GM12878 (cell line): Measurements from ENCODE around the gene CTSA. TPM values are rescaled to one million over a fixed set of nuclear protein-coding genes. Genes with fewer than 3 reads are reported as not detected.

Experiments used
- ATAC-seq: fragments of 200-7000 bp; cut with Tn5 transposase; 3 replicates; pipeline ENCODE4 v1.9.1; 2020; ENCODE audit warnings: mild to moderate bottlenecking, moderate library complexity
- BruUV-seq: library from RNA; stranded (reverse); fragments of 400-500 nt; replicated peaks from 2 replicates; lab custom pipeline; 2021; lab: Mats Ljungman, UMichigan
- CTCF ChIA-PET: fragments of 300-600 bp; sonication (Branson Sonifier 250); formaldehyde crosslinking; extraction: SDS; loops from one replicate; lab custom pipeline; 2021; ENCODE audit warnings: inconsistent platforms; lab: Yijun Ruan, JAX
- POLR2A ChIA-PET: fragments of 350-600 bp; formaldehyde crosslinking; extraction: SDS; loops from one replicate; lab custom pipeline; 2021; ENCODE audit warnings: inconsistent platforms; lab: Charles Lee
- RAD21 ChIA-PET: fragments of 300-600 bp; sonication (Branson Sonifier 250); formaldehyde crosslinking; loops from one replicate; lab custom pipeline; 2023; ENCODE audit warnings: antibody characterized with exemption; ENCODE audit not compliant: unreplicated experiment; lab: Charles Lee
- SMC1A ChIA-PET: fragments of 300-600 bp; sonication (Branson Sonifier 250); formaldehyde crosslinking; loops from one replicate; lab custom pipeline; 2023; ENCODE audit not compliant: unreplicated experiment, uncharacterized antibody; lab: Charles Lee
- DNase-seq: peaks from one replicate; pipeline ENCODE4 v3.0.0-alpha.2; 2011; ENCODE audit warnings: low read depth, low spot score
- FAIRE-seq: peaks from 3 replicates; lab custom pipeline; 2011; peaks lifted over from hg19 to GRCh38; lab: Jason Lieb, UNC
- H2AFZ ChIP-seq: 2 replicates; pipeline ENCODE4 v1.6.0; 2011; ENCODE audit warnings: low read depth, low read length, control low read depth; ENCODE audit not compliant: control insufficient read depth
- H3K27ac ChIP-seq: 2 replicates; pipeline ENCODE4 v1.5.1; 2011; ENCODE audit warnings: control low read depth; ENCODE audit not compliant: control insufficient read depth, insufficient read depth
- H3K27me3 ChIP-seq, 2 experiments: replicated peaks in 1 of 2; 2 replicates each; pipeline versions ENCODE4 v1.6.0 to v1.6.1; 2011; ENCODE audit warnings: low read length in 1 of 2; ENCODE audit not compliant: control insufficient read depth in 2 of 2, insufficient read depth in 2 of 2
- H3K36me3 ChIP-seq, 2 experiments: 2 replicates each; pipeline ENCODE4 v1.5.1; 2011; ENCODE audit warnings: low read length in 1 of 2; ENCODE audit not compliant: control insufficient read depth in 2 of 2, insufficient read depth in 2 of 2
- H3K4me1 ChIP-seq: 2 replicates; pipeline ENCODE4 v1.6.1; 2011; ENCODE audit warnings: mild to moderate bottlenecking, low read length, moderate library complexity, mixed read lengths; ENCODE audit not compliant: control insufficient read depth, insufficient read depth
- H3K4me2 ChIP-seq: 2 replicates; pipeline ENCODE4 v1.6.0; 2011; ENCODE audit warnings: control low read depth; ENCODE audit not compliant: control insufficient read depth, insufficient read depth
- H3K4me3 ChIP-seq: fragments of 200-600 bp; sonication (generic); 2 replicates; pipeline ENCODE4 v1.5.1; 2016
- H3K79me2 ChIP-seq: 2 replicates; pipeline ENCODE4 v1.6.0; 2011; ENCODE audit warnings: low read length; ENCODE audit not compliant: control insufficient read depth, insufficient read depth
- H3K9ac ChIP-seq: 2 replicates; pipeline ENCODE4 v1.8.0; 2011; ENCODE audit warnings: low read length, control low read depth, mixed read lengths; ENCODE audit not compliant: control insufficient read depth, insufficient read depth
- H3K9me3 ChIP-seq: replicated peaks from 3 replicates; pipeline ENCODE4 v1.5.1; 2011; ENCODE audit warnings: mild to moderate bottlenecking, low read length; ENCODE audit not compliant: control insufficient read depth, insufficient read depth
- H4K20me1 ChIP-seq: 2 replicates; pipeline ENCODE4 v1.6.0; 2011; ENCODE audit not compliant: control insufficient read depth, insufficient read depth
- CHD1 ChIP-seq: IDR thresholded peaks from 2 replicates; pipeline ENCODE4 v1.6.1; 2012; ENCODE audit warnings: low read depth, low read length, improper control_type of control experiment
- IKZF2 ChIP-seq, 2 experiments: fragments of 450-650 bp; IDR thresholded peaks; 2 replicates each; pipeline ENCODE4 v1.6.1; 2017; ENCODE audit warnings: mild to moderate bottlenecking in 2 of 2, moderate library complexity in 2 of 2
- MTA3 ChIP-seq: IDR thresholded peaks from 2 replicates; pipeline ENCODE4 v1.6.1; 2012; ENCODE audit warnings: low read length, inconsistent platforms, borderline replicate concordance
- NR2C2 ChIP-seq: IDR thresholded peaks from 2 replicates; pipeline ENCODE4 v1.6.1; 2011; ENCODE audit warnings: borderline replicate concordance, low read depth; ENCODE audit not compliant: control insufficient read depth, insufficient read length
- POLR2AphosphoS5 ChIP-seq: IDR thresholded peaks from 2 replicates; pipeline ENCODE4 v1.6.1; 2011; ENCODE audit warnings: mild to moderate bottlenecking, low read length, inconsistent platforms
- POU2F2 ChIP-seq: IDR thresholded peaks from 3 replicates; pipeline ENCODE4 v1.6.1; 2011; ENCODE audit warnings: low read depth, mild to moderate bottlenecking, low read length, borderline replicate concordance
- RAD51 ChIP-seq: fragments of 450-650 bp; IDR thresholded peaks from 2 replicates; pipeline ENCODE4 v1.6.1; 2016; ENCODE audit warnings: moderate library complexity, mild to moderate bottlenecking, inconsistent platforms
- SMC3 ChIP-seq: IDR thresholded peaks from 2 replicates; pipeline ENCODE4 v1.6.1; 2011; ENCODE audit warnings: low read length, improper control_type of control experiment, borderline replicate concordance
- TCF3 ChIP-seq: IDR thresholded peaks from 2 replicates; pipeline ENCODE4 v1.6.1; 2012; ENCODE audit warnings: low read depth, mild to moderate bottlenecking, low read length, borderline replicate concordance; ENCODE audit not compliant: insufficient read depth
- ZBED1 ChIP-seq: IDR thresholded peaks from 2 replicates; pipeline ENCODE4 v1.6.1; 2016; ENCODE audit warnings: borderline replicate concordance
- WGBS: methylation state at CpG from one replicate; pipeline ENCODE4 v1.1.6; 2016; ENCODE audit warnings: low lambda C conversion rate; ENCODE audit not compliant: insufficient replicate concordance, insufficient coverage; ENCODE audit errors: missing lambda C conversion rate; 5-methylcytosine and 5-hydroxymethylcytosine counted together
- in situ Hi-C: fragments of 300-500 bp; cut with MboI; formaldehyde crosslinking; loops from 9 replicates; pipeline ENCODE4 v1.14.3; 2018; ENCODE audit warnings: mixed read lengths
- intact Hi-C: fragments of 100-400 bp; cut with micrococcal nuclease; formaldehyde crosslinking; loops from one replicate; pipeline ENCODE4 v1.14.2; 2022; ENCODE audit not compliant: unreplicated experiment
- polyA plus RNA-seq, 11 experiments: library from polyadenylated mRNA; depleted of rRNA in 4 of 11; unstranded in 6 of 11; stranded (reverse) in 5 of 11; fragments of >200 nt; fragmentation: Nextera tagmentation in 4 of 11; fragmentation: Illumina TruSeq in 1 of 11; extraction: Ambion mirVana in 4 of 11; extraction: Trizol in 1 of 11; gene quantifications; 1 replicate in 1 of 11; 2 replicates in 10 of 11; pipeline versions ENCODE4 v1.2.1 to v1.2.3, GENCODE V29; 2011 to 2016; ENCODE audit warnings: inconsistent platforms in 2 of 11, missing spikeins in 2 of 11, low read depth in 1 of 11
- total RNA-seq, 4 experiments: library from RNA; depleted of rRNA in 3 of 4; stranded (reverse); fragments of >200 nt in 3 of 4; fragmentation: Illumina TruSeq in 1 of 4; extraction: Trizol in 1 of 4; gene quantifications; 2 replicates each; pipeline versions ENCODE4 v1.2.1 to v1.2.3, GENCODE V29; 2013 to 2021
- TF ChIP-seq, protein P1 (sequence below): IDR thresholded peaks from 2 replicates; pipeline ENCODE4 v1.6.1; 2012; ENCODE audit warnings: mild to moderate bottlenecking, low read depth, low read length
- TF ChIP-seq, protein P2 (sequence below): fragments of 450-650 bp; IDR thresholded peaks from 2 replicates; pipeline ENCODE4 v1.6.1; 2017; ENCODE audit warnings: mild to moderate bottlenecking
- TF ChIP-seq, protein P3 (sequence below): fragments of 150-350 bp; IDR thresholded peaks from 2 replicates; pipeline ENCODE4 v1.6.1; 2016; ENCODE audit warnings: low read depth, low read length

CTSA gene
- total and polyA plus RNA-seq, 10 of the 15 experiments (the other 5 are each of a cell fraction or from before 2014, with no cell fraction given) = 7.1 to 67.0 (median 36.2) TPM

DNA sequence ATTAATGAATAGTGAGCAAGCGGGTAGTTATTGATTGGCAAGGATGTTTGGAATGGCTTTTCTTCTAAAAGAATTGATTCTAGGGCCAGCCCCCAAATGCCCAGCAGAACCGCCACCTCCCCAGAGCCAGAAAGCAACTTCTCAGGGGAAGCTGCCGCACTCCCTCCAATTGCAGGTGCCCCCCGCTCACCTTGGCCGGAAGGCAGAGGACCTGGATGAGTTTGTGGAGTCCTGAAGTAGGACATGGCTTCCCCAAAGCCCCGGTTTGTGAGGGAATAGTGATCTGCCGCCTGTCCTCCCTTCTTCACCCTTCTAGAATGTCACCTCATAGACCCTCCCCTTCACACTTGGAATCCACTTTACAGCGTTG is 3.8 kb upstream of the CTSA start, which contains the start of gene SPATA25:
Gene SPATA25 (minus strand): TSS at position 277 of the 370 bp plus-strand sequence. CDS start 32 bp downstream, at position 245.
- H2AFZ ChIP-seq = no peak within 1 kb of the TSS
- DNase-seq = no peak
- TF ChIP-seq TCF3 (no peak), SMC3 (no peak), CHD1 (no peak), IKZF2 (IDR thresholded peaks at IDR 0.05) (no peak), NR2C2 (no peak), MTA3 (no peak), RAD51 (no peak), POLR2AphosphoS5 (no peak), POU2F2 (no peak), ZBED1 (no peak)
- TF ChIP-seq, protein P1, sequence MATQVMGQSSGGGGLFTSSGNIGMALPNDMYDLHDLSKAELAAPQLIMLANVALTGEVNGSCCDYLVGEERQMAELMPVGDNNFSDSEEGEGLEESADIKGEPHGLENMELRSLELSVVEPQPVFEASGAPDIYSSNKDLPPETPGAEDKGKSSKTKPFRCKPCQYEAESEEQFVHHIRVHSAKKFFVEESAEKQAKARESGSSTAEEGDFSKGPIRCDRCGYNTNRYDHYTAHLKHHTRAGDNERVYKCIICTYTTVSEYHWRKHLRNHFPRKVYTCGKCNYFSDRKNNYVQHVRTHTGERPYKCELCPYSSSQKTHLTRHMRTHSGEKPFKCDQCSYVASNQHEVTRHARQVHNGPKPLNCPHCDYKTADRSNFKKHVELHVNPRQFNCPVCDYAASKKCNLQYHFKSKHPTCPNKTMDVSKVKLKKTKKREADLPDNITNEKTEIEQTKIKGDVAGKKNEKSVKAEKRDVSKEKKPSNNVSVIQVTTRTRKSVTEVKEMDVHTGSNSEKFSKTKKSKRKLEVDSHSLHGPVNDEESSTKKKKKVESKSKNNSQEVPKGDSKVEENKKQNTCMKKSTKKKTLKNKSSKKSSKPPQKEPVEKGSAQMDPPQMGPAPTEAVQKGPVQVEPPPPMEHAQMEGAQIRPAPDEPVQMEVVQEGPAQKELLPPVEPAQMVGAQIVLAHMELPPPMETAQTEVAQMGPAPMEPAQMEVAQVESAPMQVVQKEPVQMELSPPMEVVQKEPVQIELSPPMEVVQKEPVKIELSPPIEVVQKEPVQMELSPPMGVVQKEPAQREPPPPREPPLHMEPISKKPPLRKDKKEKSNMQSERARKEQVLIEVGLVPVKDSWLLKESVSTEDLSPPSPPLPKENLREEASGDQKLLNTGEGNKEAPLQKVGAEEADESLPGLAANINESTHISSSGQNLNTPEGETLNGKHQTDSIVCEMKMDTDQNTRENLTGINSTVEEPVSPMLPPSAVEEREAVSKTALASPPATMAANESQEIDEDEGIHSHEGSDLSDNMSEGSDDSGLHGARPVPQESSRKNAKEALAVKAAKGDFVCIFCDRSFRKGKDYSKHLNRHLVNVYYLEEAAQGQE = no peak
- TF ChIP-seq, protein P2, sequence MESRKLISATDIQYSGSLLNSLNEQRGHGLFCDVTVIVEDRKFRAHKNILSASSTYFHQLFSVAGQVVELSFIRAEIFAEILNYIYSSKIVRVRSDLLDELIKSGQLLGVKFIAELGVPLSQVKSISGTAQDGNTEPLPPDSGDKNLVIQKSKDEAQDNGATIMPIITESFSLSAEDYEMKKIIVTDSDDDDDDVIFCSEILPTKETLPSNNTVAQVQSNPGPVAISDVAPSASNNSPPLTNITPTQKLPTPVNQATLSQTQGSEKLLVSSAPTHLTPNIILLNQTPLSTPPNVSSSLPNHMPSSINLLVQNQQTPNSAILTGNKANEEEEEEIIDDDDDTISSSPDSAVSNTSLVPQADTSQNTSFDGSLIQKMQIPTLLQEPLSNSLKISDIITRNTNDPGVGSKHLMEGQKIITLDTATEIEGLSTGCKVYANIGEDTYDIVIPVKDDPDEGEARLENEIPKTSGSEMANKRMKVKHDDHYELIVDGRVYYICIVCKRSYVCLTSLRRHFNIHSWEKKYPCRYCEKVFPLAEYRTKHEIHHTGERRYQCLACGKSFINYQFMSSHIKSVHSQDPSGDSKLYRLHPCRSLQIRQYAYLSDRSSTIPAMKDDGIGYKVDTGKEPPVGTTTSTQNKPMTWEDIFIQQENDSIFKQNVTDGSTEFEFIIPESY = no peak
- TF ChIP-seq, protein P3, sequence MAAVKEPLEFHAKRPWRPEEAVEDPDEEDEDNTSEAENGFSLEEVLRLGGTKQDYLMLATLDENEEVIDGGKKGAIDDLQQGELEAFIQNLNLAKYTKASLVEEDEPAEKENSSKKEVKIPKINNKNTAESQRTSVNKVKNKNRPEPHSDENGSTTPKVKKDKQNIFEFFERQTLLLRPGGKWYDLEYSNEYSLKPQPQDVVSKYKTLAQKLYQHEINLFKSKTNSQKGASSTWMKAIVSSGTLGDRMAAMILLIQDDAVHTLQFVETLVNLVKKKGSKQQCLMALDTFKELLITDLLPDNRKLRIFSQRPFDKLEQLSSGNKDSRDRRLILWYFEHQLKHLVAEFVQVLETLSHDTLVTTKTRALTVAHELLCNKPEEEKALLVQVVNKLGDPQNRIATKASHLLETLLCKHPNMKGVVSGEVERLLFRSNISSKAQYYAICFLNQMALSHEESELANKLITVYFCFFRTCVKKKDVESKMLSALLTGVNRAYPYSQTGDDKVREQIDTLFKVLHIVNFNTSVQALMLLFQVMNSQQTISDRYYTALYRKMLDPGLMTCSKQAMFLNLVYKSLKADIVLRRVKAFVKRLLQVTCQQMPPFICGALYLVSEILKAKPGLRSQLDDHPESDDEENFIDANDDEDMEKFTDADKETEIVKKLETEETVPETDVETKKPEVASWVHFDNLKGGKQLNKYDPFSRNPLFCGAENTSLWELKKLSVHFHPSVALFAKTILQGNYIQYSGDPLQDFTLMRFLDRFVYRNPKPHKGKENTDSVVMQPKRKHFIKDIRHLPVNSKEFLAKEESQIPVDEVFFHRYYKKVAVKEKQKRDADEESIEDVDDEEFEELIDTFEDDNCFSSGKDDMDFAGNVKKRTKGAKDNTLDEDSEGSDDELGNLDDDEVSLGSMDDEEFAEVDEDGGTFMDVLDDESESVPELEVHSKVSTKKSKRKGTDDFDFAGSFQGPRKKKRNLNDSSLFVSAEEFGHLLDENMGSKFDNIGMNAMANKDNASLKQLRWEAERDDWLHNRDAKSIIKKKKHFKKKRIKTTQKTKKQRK = no peak
- FAIRE-seq = no peak
- SMC1A ChIA-PET = no interaction called here
- POLR2A ChIA-PET = no interaction called here
- 94% methylated on average over 8 of the region's 8 CpGs for WGBS
- ATAC-seq = no peak
- H3K27ac ChIP-seq = no peak within 1 kb of the TSS
- intact Hi-C loops (no loop called here), in situ Hi-C loops (no loop called here)
- no peak within 1 kb of the TSS for H3K9ac ChIP-seq
- CTCF ChIA-PET = no interaction called here
- H3K4me1 ChIP-seq = peaks cover 25% of the 10 kb centered on the region
- H3K27me3 ChIP-seq = no peaks in the 10 kb centered on the region
- no peak within 1 kb of the TSS for H3K4me3 ChIP-seq
- H3K36me3 ChIP-seq = peaks cover 5 to 11% of the 10 kb centered on the region in 2 experiments; a peak in 2 of 4 replicates
- no peak within 1 kb of the TSS for H3K4me2 ChIP-seq
- H4K20me1 ChIP-seq = no peaks in the 10 kb centered on the region
- no TSS peak for BruUV-seq
- H3K79me2 ChIP-seq = peaks cover 10% of the 10 kb centered on the region
- RAD21 ChIA-PET = no interaction called here
- no peaks in the 10 kb centered on the region for H3K9me3 ChIP-seq
